AG09309 (cell line): ENCODE results near the gene TBX15.

ENCODE experiments used
- DNase-seq: peaks from one replicate; pipeline ENCODE4 v3.0.0-alpha.2; 2010; ENCODE audit warnings: low read depth
- H3K4me3 ChIP-seq: 2 replicates; pipeline ENCODE4 v1.5.1; 2011; ENCODE audit warnings: mild to moderate bottlenecking, low read depth, low read length, moderate library complexity; ENCODE audit not compliant: control insufficient read depth
- CTCF ChIP-seq: IDR thresholded peaks from 2 replicates; pipeline ENCODE4 v1.5.1; 2011; ENCODE audit warnings: mild to moderate bottlenecking, low read depth, low read length, inconsistent platforms; ENCODE audit not compliant: insufficient read depth, control insufficient read depth; ENCODE audit errors: missing control alignments

The TBX15 gene

GRCh38 chr1:118979754-118980575, 8.2 kb downstream of the TBX15 start:
- H3K4me3 ChIP-seq, result no peak overlapping the region
- no peak for DNase-seq
- TF ChIP-seq CTCF, result no peak

- TF ChIP-seq CTCF, result no peak
- no peak overlapping the region for H3K4me3 ChIP-seq
- DNase-seq, result no peak
Measured at GRCh38 chr1:118978914-118979701, 9.0 kb downstream of the TBX15 start.

- no peak overlapping the region for H3K4me3 ChIP-seq
- no peak for TF ChIP-seq CTCF
- no peak for DNase-seq
Measured at GRCh38 chr1:118977600-118977999, 10.5 kb downstream of the TBX15 start.

GRCh38 chr1:118974661-118975060, 13.5 kb downstream of the TBX15 start:
- no peak for DNase-seq
- TF ChIP-seq CTCF, result no peak
- no peak overlapping the region for H3K4me3 ChIP-seq

- H3K4me3 ChIP-seq, result no peak overlapping the region
- TF ChIP-seq CTCF, result no peak
- no peak for DNase-seq
Measured at GRCh38 chr1:118973531-118974137, 14.5 kb downstream of the TBX15 start.

GRCh38 chr1:118973032-118973431, 15.1 kb downstream of the TBX15 start:
- H3K4me3 ChIP-seq, result no peak overlapping the region
- DNase-seq, result no peak
- no peak for TF ChIP-seq CTCF
